Activated CD4-positive, alpha-beta T cell treated with anti-CD3 and anti-CD28 coated beads, Interleukin-2, amount 10 ng/mL, durations not matched to agents 7 days and 5 days (primary cell): Measurements from ENCODE around the gene COPG2. TPM values are rescaled to one million over a fixed set of nuclear protein-coding genes. Genes with fewer than 3 reads are reported as not detected.
"Not testable (repeated sequence)": the region's sequence is repeated elsewhere in the genome, so short reads cannot be mapped to it uniquely, and the experiment has no call there.

Experiments
- CTCF ChIA-PET: fragments of 350-600 bp; sonication (Branson Sonifier 250); formaldehyde crosslinking; loops from one replicate; lab custom pipeline; 2021; ENCODE audit warnings: antibody characterized with exemption; lab: Charles Lee
- POLR2A ChIA-PET: fragments of 350-600 bp; sonication (Branson Sonifier 250); formaldehyde crosslinking; loops from one replicate; lab custom pipeline; 2021; ENCODE audit warnings: antibody characterized with exemption; lab: Charles Lee
- DNase-seq: peaks from one replicate; pipeline ENCODE4 v3.0.0-alpha.2; 2020
- H3K27ac Mint-ChIP-seq: one replicate; pipeline ENCODE4 v1.8.0; 2021; ENCODE audit warnings: mild to moderate bottlenecking, moderate library complexity, mixed read lengths
- H3K27me3 Mint-ChIP-seq: one replicate; pipeline ENCODE4 v1.8.0; 2021; ENCODE audit warnings: mixed read lengths
- H3K36me3 Mint-ChIP-seq: one replicate; pipeline ENCODE4 v1.8.0; 2021; ENCODE audit warnings: low read depth, mixed read lengths
- H3K4me1 Mint-ChIP-seq: one replicate; pipeline ENCODE4 v1.8.0; 2021; ENCODE audit warnings: mixed read lengths
- H3K4me3 Mint-ChIP-seq: one replicate; pipeline ENCODE4 v1.8.0; 2021; ENCODE audit warnings: mild to moderate bottlenecking, moderate library complexity, mixed read lengths
- H3K9me3 Mint-ChIP-seq: one replicate; pipeline ENCODE4 v1.8.0; 2021; ENCODE audit warnings: mixed read lengths
- total RNA-seq, 2 experiments: library from RNA; stranded (reverse); gene quantifications; one replicate each; pipeline ENCODE4 v1.2.3, GENCODE V29; 2021

Gene COPG2
- total RNA-seq, 2 experiments from 2014 or later: 8.4 to 11.0 TPM

- Mint-ChIP-seq H3K36me3 (no peaks in the 10 kb centered on the region), H3K4me3 (no peak overlapping the region), H3K27ac (no peak overlapping the region), H3K27me3 (no peaks in the 10 kb centered on the region), H3K9me3 (no peaks in the 10 kb centered on the region), H3K4me1 (no peaks in the 10 kb centered on the region)
- POLR2A ChIA-PET: no interaction called here
- CTCF ChIA-PET: no interaction called here
- DNase-seq: no peak
Measured at GRCh38 chr7:130595986-130596385, 72.6 kb downstream of the COPG2 start.

- Mint-ChIP-seq H3K36me3 (no peaks in the 10 kb centered on the region), H3K4me3 (no peak overlapping the region), H3K4me1 (no peaks in the 10 kb centered on the region), H3K27ac (no peak overlapping the region), H3K9me3 (no peaks in the 10 kb centered on the region), H3K27me3 (no peaks in the 10 kb centered on the region)
- ChIA-PET POLR2A (no interaction called here), CTCF (no interaction called here)
- no peak for DNase-seq
Measured at GRCh38 chr7:130593033-130593432, 75.5 kb downstream of the COPG2 start.

- POLR2A ChIA-PET, CTCF ChIA-PET, H3K4me1 Mint-ChIP-seq, DNase-seq, H3K4me3 Mint-ChIP-seq, H3K9me3 Mint-ChIP-seq, H3K27me3 Mint-ChIP-seq, H3K36me3 Mint-ChIP-seq, H3K27ac Mint-ChIP-seq: not testable (repeated sequence)
Measured at GRCh38 chr7:130591464-130591863, 77.1 kb downstream of the COPG2 start.

GRCh38 chr7:130585932-130586331 is 82.6 kb downstream of the COPG2 start:
- CTCF ChIA-PET: interaction anchor here (1.5 kb wide), 1 partner anchor 18 kb away, joined by 4 read pairs; no protein-coding TSS in a partner anchor
- not testable (repeated sequence) for H3K27me3 Mint-ChIP-seq

GRCh38 chr7:130575110-130575509 is 93.4 kb downstream of the COPG2 start:
- H3K4me1 Mint-ChIP-seq, H3K4me3 Mint-ChIP-seq, H3K27ac Mint-ChIP-seq, H3K36me3 Mint-ChIP-seq, DNase-seq, H3K27me3 Mint-ChIP-seq, POLR2A ChIA-PET: not testable (repeated sequence)
- H3K9me3 Mint-ChIP-seq: peaks cover 13% of the 10 kb centered on the region
- CTCF ChIA-PET: interaction anchor here (1.1 kb wide), 1 partner anchor 12 kb away, joined by 3 read pairs; no protein-coding TSS in a partner anchor

More at GRCh38 chr7:130585932-130586331, 82.6 kb downstream of the COPG2 start:
- H3K27ac Mint-ChIP-seq, H3K4me1 Mint-ChIP-seq, DNase-seq, H3K36me3 Mint-ChIP-seq, H3K9me3 Mint-ChIP-seq, H3K4me3 Mint-ChIP-seq, POLR2A ChIA-PET: not testable (repeated sequence)

GRCh38 chr7:130570144-130570543 is 98.4 kb downstream of the COPG2 start:
- POLR2A ChIA-PET, H3K4me1 Mint-ChIP-seq, H3K27me3 Mint-ChIP-seq, H3K36me3 Mint-ChIP-seq, H3K4me3 Mint-ChIP-seq, DNase-seq, CTCF ChIA-PET, H3K27ac Mint-ChIP-seq: not testable (repeated sequence)
- peaks cover 25% of the 10 kb centered on the region for H3K9me3 Mint-ChIP-seq

- peaks cover 8% of the 10 kb centered on the region for H3K4me1 Mint-ChIP-seq
- CTCF ChIA-PET: interaction anchor here (0.6 to 1.8 kb wide), 2 partner anchors 10 to 22 kb away, joined by 3 read pairs; no protein-coding TSS in a partner anchor
- POLR2A ChIA-PET: no interaction called here
- no peaks in the 10 kb centered on the region for H3K27me3 Mint-ChIP-seq
- peaks cover 27% of the 10 kb centered on the region for H3K9me3 Mint-ChIP-seq
- no peak for DNase-seq
- H3K36me3 Mint-ChIP-seq: peaks cover 8% of the 10 kb centered on the region
- H3K27ac Mint-ChIP-seq: no peak overlapping the region
- H3K4me3 Mint-ChIP-seq: no peak overlapping the region
Measured at GRCh38 chr7:130566898-130567280, 101.7 kb downstream of the COPG2 start.

- Mint-ChIP-seq H3K9me3 (peaks cover 27% of the 10 kb centered on the region), H3K4me1 (peaks cover 8% of the 10 kb centered on the region), H3K27me3 (no peaks in the 10 kb centered on the region), H3K27ac (no peak overlapping the region), H3K36me3 (peaks cover 8% of the 10 kb centered on the region), H3K4me3 (no peak overlapping the region)
- ChIA-PET POLR2A (no interaction called here), CTCF (interaction anchor here (1.8 kb wide), 1 partner anchor 9 kb away, joined by 3 read pairs; no protein-coding TSS in a partner anchor)
- DNase-seq: no peak
Measured at GRCh38 chr7:130566168-130566897, 102.2 kb downstream of the COPG2 start.

GRCh38 chr7:130560972-130561371 is 107.6 kb downstream of the COPG2 start:
- Mint-ChIP-seq H3K4me1 (peaks cover 2% of the 10 kb centered on the region), H3K27me3 (no peaks in the 10 kb centered on the region), H3K27ac (no peak overlapping the region), H3K36me3 (no peaks in the 10 kb centered on the region), H3K9me3 (peaks cover 4% of the 10 kb centered on the region), H3K4me3 (no peak overlapping the region)
- CTCF ChIA-PET: no interaction called here
- POLR2A ChIA-PET: no interaction called here
- peak; percentile 20 for DNase-seq

- no peak for DNase-seq
- no peak overlapping the region for H3K4me3 Mint-ChIP-seq
- CTCF ChIA-PET: interaction anchor here (0.5 kb wide), 1 partner anchor 38 kb away, joined by 4 read pairs; no protein-coding TSS in a partner anchor
Measured at GRCh38 chr7:130559184-130559583, 109.4 kb downstream of the COPG2 start.

GRCh38 chr7:130554481-130554880 is 114.1 kb downstream of the COPG2 start:
- DNase-seq: no peak
- Mint-ChIP-seq H3K36me3 (no peaks in the 10 kb centered on the region), H3K27ac (no peak overlapping the region)

More at GRCh38 chr7:130559184-130559583, 109.4 kb downstream of the COPG2 start:
- Mint-ChIP-seq H3K9me3 (no peaks in the 10 kb centered on the region), H3K27me3 (no peaks in the 10 kb centered on the region), H3K4me1 (peaks cover 2% of the 10 kb centered on the region), H3K27ac (no peak overlapping the region), H3K36me3 (no peaks in the 10 kb centered on the region)
- POLR2A ChIA-PET: no interaction called here

GRCh38 chr7:130553398-130554029 is 115.0 kb downstream of the COPG2 start:
- CTCF ChIA-PET: interaction anchor here (1.0 kb wide), 1 partner anchor 34 kb away, joined by 3 read pairs; no protein-coding TSS in a partner anchor
- H3K27ac Mint-ChIP-seq: no peak overlapping the region
- no peaks in the 10 kb centered on the region for H3K4me1 Mint-ChIP-seq
- no peaks in the 10 kb centered on the region for H3K27me3 Mint-ChIP-seq
- DNase-seq: no peak
- H3K36me3 Mint-ChIP-seq: peaks cover 2% of the 10 kb centered on the region
- POLR2A ChIA-PET: no interaction called here
- no peaks in the 10 kb centered on the region for H3K9me3 Mint-ChIP-seq
- H3K4me3 Mint-ChIP-seq: no peak overlapping the region

More at GRCh38 chr7:130554481-130554880, 114.1 kb downstream of the COPG2 start:
- CTCF ChIA-PET: no interaction called here
- POLR2A ChIA-PET: no interaction called here
- H3K9me3 Mint-ChIP-seq: no peaks in the 10 kb centered on the region
- no peaks in the 10 kb centered on the region for H3K4me1 Mint-ChIP-seq
- H3K27me3 Mint-ChIP-seq: no peaks in the 10 kb centered on the region
- H3K4me3 Mint-ChIP-seq: no peak overlapping the region

- ChIA-PET CTCF (interaction anchor here (0.6 kb wide), 1 partner anchor 32 kb away, joined by 3 read pairs; no protein-coding TSS in a partner anchor), POLR2A (no interaction called here)
- no peak overlapping the region for H3K4me3 Mint-ChIP-seq
- no peaks in the 10 kb centered on the region for H3K9me3 Mint-ChIP-seq
- H3K27ac Mint-ChIP-seq: no peak overlapping the region
- no peak for DNase-seq
- H3K36me3 Mint-ChIP-seq: peaks cover 2% of the 10 kb centered on the region
- no peaks in the 10 kb centered on the region for H3K4me1 Mint-ChIP-seq
- no peaks in the 10 kb centered on the region for H3K27me3 Mint-ChIP-seq
Measured at GRCh38 chr7:130544356-130544755, 124.2 kb downstream of the COPG2 start.
